Stimulated activated naive CD8-positive, alpha-beta T cell treated with anti-CD3 and anti-CD28 coated beads, Interleukin-15, amount 100 ng/mL, for 72 hours (primary cell): Measurements from ENCODE around the gene CNPY1.

Experiments
- ATAC-seq: fragments of 150-1000 bp; cut with Tn5 transposase; 2 replicates; pipeline ENCODE4 v1.10.0; 2021; ENCODE audit warnings: mild to moderate bottlenecking, moderate library complexity
- DNase-seq, 2 donors: peaks; one replicate each; pipeline ENCODE4 v3.0.0; 2021 to 2022
- H3K27ac Mint-ChIP-seq, 2 donors: one replicate each; pipeline ENCODE4 v1.8.0; 2022; ENCODE audit warnings: mild to moderate bottlenecking in 2 of 2, mixed read lengths in 2 of 2, moderate library complexity in 2 of 2
- H3K27me3 Mint-ChIP-seq: one replicate; pipeline ENCODE4 v1.8.0; 2022; ENCODE audit warnings: mixed read lengths
- H3K4me1 Mint-ChIP-seq: one replicate; pipeline ENCODE4 v1.8.0; 2022; ENCODE audit warnings: mild to moderate bottlenecking, mixed read lengths
- H3K4me3 Mint-ChIP-seq, 2 donors: one replicate each; pipeline ENCODE4 v1.8.0; 2022; ENCODE audit warnings: mild to moderate bottlenecking in 2 of 2, mixed read lengths in 2 of 2, moderate library complexity in 1 of 2
- H3K9me3 Mint-ChIP-seq, 2 donors: one replicate each; pipeline ENCODE4 v1.8.0; 2022; ENCODE audit warnings: mixed read lengths in 2 of 2

CNPY1 gene

DNA sequence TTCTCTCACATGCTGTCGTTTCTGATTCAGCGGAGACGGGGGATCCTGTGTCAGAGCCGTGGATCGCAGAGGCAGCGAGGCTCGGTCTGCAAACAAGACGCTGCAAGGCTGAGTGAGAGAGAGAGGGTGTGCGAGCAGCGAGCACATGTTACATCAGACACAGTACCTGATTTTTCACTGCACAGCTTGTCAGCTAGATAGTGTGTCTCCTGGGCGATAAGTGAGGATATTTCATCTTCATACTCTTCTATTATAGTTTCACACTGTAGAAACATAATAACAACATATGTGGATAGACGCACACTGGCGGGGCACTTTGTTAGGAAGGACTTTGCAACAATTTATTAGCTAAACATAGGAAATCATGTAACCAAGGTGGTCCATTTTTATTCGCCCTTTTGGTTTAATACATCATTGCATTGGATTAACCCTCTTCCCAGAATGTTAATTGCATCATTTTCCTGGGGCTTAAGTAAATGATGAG is 39.5 kb downstream of the CNPY1 start:
- no peak overlapping the region for H3K27ac Mint-ChIP-seq
- ATAC-seq = peak; percentile 48

GRCh38 chr7:155505422-155505793 is 41.0 kb downstream of the CNPY1 start:
- H3K27me3 Mint-ChIP-seq = peaks cover 100% of the 10 kb centered on the region

More for the DNA sequence above, 39.5 kb downstream of the CNPY1 start:
- H3K4me3 Mint-ChIP-seq = peak overlapping the region; percentile 32 to 56
- DNase-seq = no peak
- peaks cover 36% of the 10 kb centered on the region for H3K4me1 Mint-ChIP-seq
- no peaks in the 10 kb centered on the region for H3K9me3 Mint-ChIP-seq
- peaks cover 100% of the 10 kb centered on the region for H3K27me3 Mint-ChIP-seq

DNA sequence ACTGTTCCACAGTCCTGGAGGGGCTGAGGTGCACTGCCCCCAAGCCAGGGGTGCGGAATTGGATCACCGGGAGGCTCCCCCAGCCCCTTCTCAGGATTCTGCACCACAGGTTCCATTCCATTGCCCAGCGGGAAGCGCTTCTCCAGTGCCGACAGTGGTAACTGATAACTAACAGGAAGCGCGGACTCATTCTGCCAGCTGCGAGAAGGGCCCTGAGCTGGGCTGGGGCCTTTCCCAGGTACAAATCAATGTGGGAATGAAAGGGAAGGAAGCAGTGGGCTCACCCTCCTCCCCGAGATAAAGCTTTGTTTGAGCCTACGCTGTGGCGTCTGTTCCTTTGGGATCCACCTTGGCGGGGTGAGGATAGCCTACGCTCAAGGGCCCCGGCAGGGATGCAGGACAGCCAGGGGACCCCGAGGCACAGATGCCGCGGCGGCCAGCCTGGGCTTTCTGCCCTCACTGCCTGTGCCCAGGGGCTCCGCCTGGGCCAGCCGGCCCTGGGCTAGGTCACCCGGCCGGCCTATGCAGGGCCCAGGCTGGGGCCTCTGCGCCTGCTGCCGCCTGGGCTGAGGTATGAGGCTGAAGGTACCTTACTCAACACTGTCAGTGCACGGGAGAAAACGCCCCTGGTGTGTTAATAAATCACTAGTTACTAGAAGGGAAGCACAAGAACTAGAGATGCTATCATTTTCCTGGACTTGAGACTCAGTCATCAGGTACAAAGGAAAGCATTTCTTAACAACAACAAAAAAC is 49.0 kb downstream of the CNPY1 start:
- Mint-ChIP-seq H3K27me3 (peaks cover 61% of the 10 kb centered on the region), H3K4me1 (peaks cover 6% of the 10 kb centered on the region), H3K27ac (no peak overlapping the region), H3K9me3 (no peaks in the 10 kb centered on the region), H3K4me3 (no peak overlapping the region)
- ATAC-seq (no peak), DNase-seq (no peak)

More at GRCh38 chr7:155505422-155505793, 41.0 kb downstream of the CNPY1 start:
- Mint-ChIP-seq H3K27ac (no peak overlapping the region), H3K9me3 (no peaks in the 10 kb centered on the region), H3K4me3 (no peak overlapping the region), H3K4me1 (peaks cover 35% of the 10 kb centered on the region)
- no peak for ATAC-seq
- no peak for DNase-seq

DNA sequence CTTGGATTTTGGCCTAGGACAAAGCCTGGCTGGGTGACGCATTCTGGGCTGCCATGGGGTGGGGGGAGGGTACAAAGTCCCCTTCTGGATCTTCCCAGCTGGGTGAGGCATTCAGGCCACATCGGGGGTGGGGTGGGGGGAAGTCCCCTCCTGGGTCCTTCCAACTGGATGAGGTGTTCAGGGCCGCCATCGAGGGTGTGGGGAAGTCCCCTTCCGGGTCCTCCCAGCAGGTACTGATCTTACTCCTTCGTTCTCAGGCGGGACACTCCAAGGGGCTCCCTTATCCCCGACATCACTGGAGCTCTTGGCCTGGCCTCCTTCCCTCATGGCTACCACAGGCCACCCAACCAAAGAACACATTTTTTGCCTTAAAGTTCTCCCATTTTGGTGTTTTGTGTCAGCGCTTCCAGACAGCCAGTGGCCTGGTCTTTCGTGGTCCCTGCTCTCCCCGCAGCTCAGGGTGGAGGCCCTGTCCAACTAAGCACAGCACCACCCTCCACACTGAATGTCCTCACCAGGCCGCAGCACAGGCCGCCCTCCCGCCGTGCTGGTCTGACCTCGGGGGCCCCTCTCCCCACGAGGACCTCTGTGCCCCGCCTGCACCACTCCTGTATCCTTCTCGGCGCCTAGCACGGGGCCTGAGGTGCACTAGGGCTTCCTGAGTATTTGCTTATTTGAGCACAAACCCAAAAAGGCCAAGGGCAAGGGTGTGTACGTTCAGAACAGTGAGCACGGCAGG is 49.9 kb downstream of the CNPY1 start:
- Mint-ChIP-seq H3K27ac (no peak overlapping the region), H3K27me3 (peaks cover 61% of the 10 kb centered on the region), H3K9me3 (no peaks in the 10 kb centered on the region), H3K4me1 (peaks cover 13% of the 10 kb centered on the region), H3K4me3 (no peak overlapping the region)
- no peak for DNase-seq
- ATAC-seq = no peak

DNA sequence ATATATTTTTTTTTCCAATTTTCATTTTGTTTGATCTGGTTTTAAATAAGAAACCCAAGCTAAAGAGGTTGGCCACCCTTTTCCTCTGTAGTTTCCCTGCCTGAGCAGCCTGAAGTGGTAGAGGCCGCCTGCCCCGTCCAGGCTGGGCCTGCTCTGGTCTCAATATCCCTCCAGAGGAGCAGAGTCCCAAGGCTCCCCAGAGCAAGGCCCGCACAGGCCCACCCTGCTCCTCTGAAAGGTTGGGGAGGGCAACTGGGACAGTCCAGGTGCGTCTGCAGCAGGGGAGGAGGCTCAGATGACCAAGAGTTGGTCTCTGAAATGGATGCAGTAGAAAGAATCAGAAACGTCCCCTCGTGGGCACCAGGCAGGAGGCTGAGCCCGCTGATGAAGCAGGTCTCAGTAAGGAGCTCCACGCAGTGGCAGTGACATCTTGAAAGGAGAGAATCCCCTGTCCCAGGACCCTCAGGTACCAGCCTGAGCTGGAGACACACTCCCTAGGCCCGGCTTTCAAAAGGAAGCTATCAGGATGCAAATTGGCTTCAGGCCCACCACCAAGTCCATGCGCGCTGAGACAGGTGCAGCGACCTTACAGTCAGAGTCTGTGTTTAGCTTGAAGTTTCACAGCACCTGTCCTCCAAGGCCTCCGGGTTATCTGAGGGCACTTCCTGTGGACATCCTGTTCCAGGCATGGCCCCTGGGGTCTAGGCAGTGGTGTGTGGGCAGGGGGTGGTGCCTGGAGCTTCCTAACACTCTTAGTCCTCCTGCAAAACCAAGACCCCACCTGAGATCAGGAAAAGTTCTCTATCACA is 50.7 kb downstream of the CNPY1 start:
- H3K4me3 Mint-ChIP-seq = no peak overlapping the region
- H3K27me3 Mint-ChIP-seq = peaks cover 61% of the 10 kb centered on the region
- no peak overlapping the region for H3K27ac Mint-ChIP-seq
- H3K4me1 Mint-ChIP-seq = peaks cover 21% of the 10 kb centered on the region
- peaks cover 0 to 4% of the 10 kb centered on the region in 2 donors for H3K9me3 Mint-ChIP-seq
- DNase-seq (no peak), ATAC-seq (no peak)

- peaks cover 32% of the 10 kb centered on the region for H3K4me1 Mint-ChIP-seq
- H3K4me3 Mint-ChIP-seq = no peak overlapping the region
- ATAC-seq = no peak
- no peak overlapping the region for H3K27ac Mint-ChIP-seq
- no peak for DNase-seq
- H3K27me3 Mint-ChIP-seq = peaks cover 62% of the 10 kb centered on the region
- H3K9me3 Mint-ChIP-seq = peaks cover 0 to 4% of the 10 kb centered on the region in 2 donors
These were observed 51.8 kb downstream of the CNPY1 start for GRCh38 chr7:155494551-155494950.

GRCh38 chr7:155493744-155494538 is 52.4 kb downstream of the CNPY1 start:
- ATAC-seq (no peak), DNase-seq (no peak)
- Mint-ChIP-seq H3K9me3 (peaks cover 0 to 4% of the 10 kb centered on the region in 2 donors), H3K4me1 (peaks cover 38% of the 10 kb centered on the region), H3K27ac (no peak overlapping the region), H3K27me3 (peaks cover 62% of the 10 kb centered on the region), H3K4me3 (no peak overlapping the region)

- peaks cover 35% of the 10 kb centered on the region for H3K4me1 Mint-ChIP-seq
- H3K27me3 Mint-ChIP-seq = peaks cover 69% of the 10 kb centered on the region
- DNase-seq (no peak), ATAC-seq (no peak)
- H3K9me3 Mint-ChIP-seq = peaks cover 0 to 4% of the 10 kb centered on the region in 2 donors
- H3K4me3 Mint-ChIP-seq = peak overlapping the region; percentile 79 to 97
- no peak overlapping the region for H3K27ac Mint-ChIP-seq
These were observed 54.5 kb downstream of the CNPY1 start for GRCh38 chr7:155491812-155492211.

DNA sequence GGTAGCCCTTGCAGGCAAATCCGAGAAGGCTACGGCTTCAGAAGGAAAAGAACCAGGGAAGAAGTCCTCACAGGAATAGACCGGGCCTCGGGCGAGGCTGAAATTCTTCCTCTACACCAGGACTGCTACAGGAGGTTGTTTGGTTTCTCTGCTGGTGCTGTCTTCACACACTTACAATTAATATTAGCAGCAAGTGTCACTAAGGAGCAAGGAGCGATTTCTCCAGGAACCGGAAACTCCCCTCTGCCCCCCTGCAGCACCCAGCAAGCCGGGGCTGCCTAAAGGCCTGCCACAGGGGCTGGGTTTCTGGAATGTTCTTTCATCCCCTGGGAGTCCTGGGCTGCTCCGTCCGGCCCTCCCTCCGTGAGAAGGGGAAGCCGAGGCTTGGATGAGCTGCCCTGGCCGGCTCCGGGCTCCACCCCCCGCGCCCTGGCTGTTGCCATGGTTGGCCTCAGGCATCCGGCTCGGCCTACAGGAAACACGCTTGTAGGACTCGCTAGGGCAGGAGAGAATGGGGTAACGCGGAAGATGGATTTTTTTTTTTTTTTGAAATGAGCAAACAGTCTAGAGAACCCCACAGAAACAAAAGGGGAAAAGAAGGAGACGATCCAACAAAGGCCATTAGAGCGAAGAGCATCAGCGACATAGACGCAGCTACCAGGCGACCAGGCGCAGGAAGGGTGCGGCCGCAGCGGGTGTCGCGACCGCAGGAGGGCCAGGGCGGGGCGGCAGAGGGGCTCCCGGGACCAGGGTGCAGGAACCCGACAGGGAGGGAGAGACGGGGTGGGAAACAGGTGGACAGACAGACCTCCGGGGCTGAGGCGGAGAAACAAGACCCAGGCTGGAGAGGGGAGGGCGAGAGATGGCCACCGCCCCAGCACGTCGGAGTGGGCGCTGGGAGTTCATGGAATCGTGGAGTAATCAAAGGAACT is 55.4 kb downstream of the CNPY1 start:
- DNase-seq (peak; percentile 57 to 70), ATAC-seq (peak; percentile 87)
- Mint-ChIP-seq H3K9me3 (peaks cover 0 to 4% of the 10 kb centered on the region in 2 donors), H3K4me1 (peaks cover 35% of the 10 kb centered on the region), H3K27ac (peak overlapping the region; percentile 65 to 96), H3K4me3 (peak overlapping the region; percentile 79 to 97), H3K27me3 (peaks cover 70% of the 10 kb centered on the region)

- Mint-ChIP-seq H3K27me3 (peaks cover 75% of the 10 kb centered on the region), H3K4me3 (peak overlapping the region; percentile 79 to 97), H3K4me1 (peaks cover 35% of the 10 kb centered on the region), H3K27ac (peak overlapping the region; percentile 65 to 67), H3K9me3 (peaks cover 0 to 4% of the 10 kb centered on the region in 2 donors)
- ATAC-seq (peak; percentile 34), DNase-seq (no peak)
These were observed 56.3 kb downstream of the CNPY1 start for GRCh38 chr7:155489862-155490696.

- DNase-seq (no peak), ATAC-seq (peak; percentile 22)
- Mint-ChIP-seq H3K4me3 (peak overlapping the region in 1 of 2 donors; percentile 32), H3K9me3 (peaks cover 0 to 4% of the 10 kb centered on the region in 2 donors), H3K27me3 (peaks cover 83% of the 10 kb centered on the region), H3K4me1 (peaks cover 37% of the 10 kb centered on the region), H3K27ac (peak overlapping the region in 1 of 2 donors; percentile 67)
These were observed 57.1 kb downstream of the CNPY1 start for GRCh38 chr7:155489158-155489840.

DNA sequence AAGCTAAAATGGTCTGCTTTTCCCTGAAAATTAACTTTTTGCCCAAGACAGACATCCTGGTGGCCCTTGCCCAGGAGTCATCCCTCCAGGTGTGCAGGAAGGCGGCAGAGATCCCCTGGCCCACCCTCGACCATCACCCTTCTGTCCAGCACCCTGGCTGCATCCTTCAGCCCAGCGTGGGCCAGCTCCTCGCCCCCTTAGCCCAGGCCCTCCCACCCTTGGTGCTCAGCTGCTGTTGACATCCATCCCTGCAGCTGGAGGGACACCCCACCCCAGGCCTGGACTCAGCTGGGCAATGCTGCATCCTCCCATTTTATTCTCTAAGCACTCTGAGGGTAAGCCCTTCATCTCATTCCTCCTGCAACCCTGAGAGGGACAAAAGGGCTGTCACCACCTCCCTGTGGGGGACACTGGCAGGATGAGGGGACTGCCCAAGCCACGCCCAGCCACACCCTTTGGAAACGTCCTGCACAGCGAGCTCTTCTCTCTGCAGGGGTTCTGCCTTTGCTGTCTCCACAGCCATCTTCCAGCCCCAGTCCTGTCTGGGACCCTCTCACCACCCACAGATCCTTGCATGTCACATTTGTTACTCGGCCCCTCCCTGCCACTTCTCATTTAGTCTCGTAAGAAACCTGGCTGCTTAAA is 57.8 kb downstream of the CNPY1 start:
- Mint-ChIP-seq H3K9me3 (peaks cover 0 to 4% of the 10 kb centered on the region in 2 donors), H3K27me3 (peaks cover 90% of the 10 kb centered on the region), H3K4me3 (no peak overlapping the region), H3K4me1 (peaks cover 44% of the 10 kb centered on the region), H3K27ac (no peak overlapping the region)
- no peak for DNase-seq
- no peak for ATAC-seq
